Loucy (cell line): ENCODE results near the gene PDGFA.

Experiments
- H2AFZ ChIP-seq: fragments of 200-600 bp; sonication (generic); 2 replicates; pipeline ENCODE4 v1.6.0; 2016; ENCODE audit warnings: antibody characterized with exemption, mild to moderate bottlenecking, low read length, moderate library complexity
- H3F3A ChIP-seq: fragments of 200-600 bp; 2 replicates; pipeline ENCODE4 v1.6.0; 2016; ENCODE audit warnings: antibody characterized with exemption, low read depth, mild to moderate bottlenecking
- H3K27me3 ChIP-seq: fragments of 200-600 bp; sonication (generic); 2 replicates; pipeline ENCODE4 v1.6.1; 2014; ENCODE audit warnings: low read length, mild to moderate bottlenecking; ENCODE audit not compliant: insufficient read depth, poor library complexity, severe bottlenecking
- H3K36me3 ChIP-seq: fragments of 200-600 bp; sonication (generic); 2 replicates; pipeline ENCODE4 v1.6.1; 2016; ENCODE audit warnings: low read length; ENCODE audit not compliant: insufficient read depth
- H3K4me1 ChIP-seq: fragments of 200-600 bp; sonication (generic); 2 replicates; pipeline ENCODE4 v1.5.1; 2014; ENCODE audit warnings: low read length, mild to moderate bottlenecking; ENCODE audit not compliant: insufficient read depth, poor library complexity, severe bottlenecking
- H3K4me2 ChIP-seq: fragments of 200-600 bp; sonication (generic); 2 replicates; pipeline ENCODE4 v1.6.0; 2014; ENCODE audit warnings: antibody characterized with exemption, low read length, low read depth, mild to moderate bottlenecking; ENCODE audit not compliant: poor library complexity, severe bottlenecking
- H3K4me3 ChIP-seq: fragments of 200-600 bp; sonication (generic); 2 replicates; pipeline ENCODE4 v1.5.1; 2014; ENCODE audit warnings: low read length, mild to moderate bottlenecking, mixed read lengths; ENCODE audit not compliant: poor library complexity, severe bottlenecking
- H3K79me2 ChIP-seq: fragments of 200-600 bp; sonication (generic); 2 replicates; pipeline ENCODE4 v1.6.1; 2014; ENCODE audit warnings: low read length; ENCODE audit not compliant: insufficient read depth
- H3K9ac ChIP-seq: fragments of 200-600 bp; sonication (generic); 2 replicates; pipeline ENCODE4 v1.6.0; 2014; ENCODE audit warnings: mild to moderate bottlenecking, low read depth, low read length, moderate library complexity; ENCODE audit not compliant: poor library complexity, severe bottlenecking
- H3K9me2 ChIP-seq: fragments of 200-600 bp; sonication (generic); replicated peaks from 2 replicates; pipeline ENCODE4 v1.6.1; 2016; ENCODE audit warnings: low read depth, low read length, mixed read lengths
- H3K9me3 ChIP-seq: fragments of 200-600 bp; sonication (generic); 2 replicates; pipeline ENCODE4 v1.6.1; 2014; ENCODE audit warnings: mild to moderate bottlenecking, antibody characterized with exemption, low read length, low read depth; ENCODE audit not compliant: insufficient read depth
- H4K20me1 ChIP-seq: fragments of 200-600 bp; sonication (generic); 2 replicates; pipeline ENCODE4 v1.6.0; 2014; ENCODE audit warnings: antibody characterized with exemption, low read length, mild to moderate bottlenecking; ENCODE audit not compliant: insufficient read depth, poor library complexity, severe bottlenecking
- CTCF ChIP-seq: fragments of 200-600 bp; sonication (generic); conservative IDR thresholded peaks from 2 replicates; pipeline ENCODE4 v1.5.1; 2014; ENCODE audit warnings: mild to moderate bottlenecking, antibody characterized with exemption, low read length
- EZH2phosphoT487 ChIP-seq: fragments of 200-600 bp; IDR thresholded peaks from 2 replicates; pipeline ENCODE4 v1.6.1; 2018; ENCODE audit warnings: antibody characterized with exemption, mild to moderate bottlenecking, moderate library complexity, borderline replicate concordance

PDGFA gene

GRCh38 chr7:510782-511281 lies 8.8 kb downstream of the PDGFA start:
- no peaks in the 10 kb centered on the region for H3K4me1 ChIP-seq
- TF ChIP-seq EZH2phosphoT487, result no peak
- no peak for TF ChIP-seq CTCF
- no peaks in the 10 kb centered on the region for H3K9me3 ChIP-seq
- H3K27me3 ChIP-seq, result no peaks in the 10 kb centered on the region
- no peaks in the 10 kb centered on the region for H3K9me2 ChIP-seq
- no peak overlapping the region for H2AFZ ChIP-seq
- H3K36me3 ChIP-seq, result no peaks in the 10 kb centered on the region
- H3K4me2 ChIP-seq, result no peak overlapping the region
- H3K4me3 ChIP-seq, result no peak overlapping the region
- H3K9ac ChIP-seq, result no peak overlapping the region
- H3K79me2 ChIP-seq, result no peaks in the 10 kb centered on the region
- no peaks in the 10 kb centered on the region for H4K20me1 ChIP-seq
- no peaks in the 10 kb centered on the region for H3F3A ChIP-seq

GRCh38 chr7:510131-510481 lies 9.5 kb downstream of the PDGFA start:
- no peak overlapping the region for H3K4me2 ChIP-seq
- no peak overlapping the region for H3K9ac ChIP-seq
- no peak overlapping the region for H3K4me3 ChIP-seq
- H3F3A ChIP-seq, result no peaks in the 10 kb centered on the region
- H3K9me2 ChIP-seq, result no peaks in the 10 kb centered on the region
- H3K36me3 ChIP-seq, result no peaks in the 10 kb centered on the region
- no peaks in the 10 kb centered on the region for H3K9me3 ChIP-seq
- H4K20me1 ChIP-seq, result no peaks in the 10 kb centered on the region
- no peaks in the 10 kb centered on the region for H3K4me1 ChIP-seq
- H3K79me2 ChIP-seq, result no peaks in the 10 kb centered on the region
- no peak overlapping the region for H2AFZ ChIP-seq
- no peaks in the 10 kb centered on the region for H3K27me3 ChIP-seq
- TF ChIP-seq EZH2phosphoT487 (no peak), CTCF (no peak)

GRCh38 chr7:509426-510130 lies 10.1 kb downstream of the PDGFA start:
- no peaks in the 10 kb centered on the region for H3F3A ChIP-seq
- H3K4me3 ChIP-seq, result no peak overlapping the region
- no peaks in the 10 kb centered on the region for H4K20me1 ChIP-seq
- H3K9ac ChIP-seq, result no peak overlapping the region
- H3K9me3 ChIP-seq, result no peaks in the 10 kb centered on the region
- H3K36me3 ChIP-seq, result no peaks in the 10 kb centered on the region
- no peaks in the 10 kb centered on the region for H3K9me2 ChIP-seq
- no peaks in the 10 kb centered on the region for H3K4me1 ChIP-seq
- TF ChIP-seq CTCF, result no peak
- H3K27me3 ChIP-seq, result no peaks in the 10 kb centered on the region
- no peak overlapping the region for H2AFZ ChIP-seq
- no peak overlapping the region for H3K4me2 ChIP-seq
- no peaks in the 10 kb centered on the region for H3K79me2 ChIP-seq
